GM21737 (cell line): ENCODE measurements around the gene EN1.

Source experiments
- ATAC-seq: cut with Tn5 transposase; IDR thresholded peaks from one replicate; pipeline ENCODE4 v1.9.1; 2021; ENCODE audit warnings: mild to moderate bottlenecking, moderate library complexity; ENCODE audit not compliant: unreplicated experiment

The EN1 gene

DNA sequence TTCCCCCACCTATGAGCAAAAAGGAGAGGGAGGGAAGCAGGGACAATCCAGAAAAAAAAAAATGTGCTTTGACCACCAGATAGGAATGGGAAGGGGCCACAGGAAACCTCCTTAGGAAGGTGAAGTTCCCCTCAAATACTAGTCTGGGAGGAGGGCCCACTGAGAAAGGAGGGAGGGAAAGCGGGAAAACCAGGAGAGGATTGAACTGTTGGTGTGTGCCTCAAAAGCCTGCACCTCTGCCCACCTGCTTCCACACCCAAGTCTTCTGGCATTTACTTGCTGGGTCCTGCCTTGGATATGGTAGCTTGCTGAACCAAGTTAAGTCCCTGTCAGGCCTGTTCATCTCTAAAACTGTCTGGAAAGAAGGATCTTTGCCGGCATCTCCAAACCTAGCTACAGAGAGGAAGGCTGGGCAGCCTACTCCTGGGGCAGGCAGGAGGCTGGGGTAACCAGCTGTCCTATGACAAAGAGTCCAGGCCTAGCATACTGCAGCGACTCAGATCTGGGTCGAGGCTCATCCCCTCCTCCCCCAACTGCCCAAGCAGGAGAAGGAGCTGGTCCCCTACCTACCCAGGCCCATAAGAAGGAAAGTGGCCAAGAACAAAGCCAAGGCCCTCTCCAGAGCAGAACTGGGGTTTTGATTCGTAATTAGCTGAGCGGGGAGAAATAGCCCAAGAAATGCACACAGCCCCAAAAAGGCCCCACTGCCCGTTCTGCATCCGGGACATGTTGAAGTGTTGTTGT is 3.0 kb downstream of the EN1 start:
- ATAC-seq, result no peak

DNA sequence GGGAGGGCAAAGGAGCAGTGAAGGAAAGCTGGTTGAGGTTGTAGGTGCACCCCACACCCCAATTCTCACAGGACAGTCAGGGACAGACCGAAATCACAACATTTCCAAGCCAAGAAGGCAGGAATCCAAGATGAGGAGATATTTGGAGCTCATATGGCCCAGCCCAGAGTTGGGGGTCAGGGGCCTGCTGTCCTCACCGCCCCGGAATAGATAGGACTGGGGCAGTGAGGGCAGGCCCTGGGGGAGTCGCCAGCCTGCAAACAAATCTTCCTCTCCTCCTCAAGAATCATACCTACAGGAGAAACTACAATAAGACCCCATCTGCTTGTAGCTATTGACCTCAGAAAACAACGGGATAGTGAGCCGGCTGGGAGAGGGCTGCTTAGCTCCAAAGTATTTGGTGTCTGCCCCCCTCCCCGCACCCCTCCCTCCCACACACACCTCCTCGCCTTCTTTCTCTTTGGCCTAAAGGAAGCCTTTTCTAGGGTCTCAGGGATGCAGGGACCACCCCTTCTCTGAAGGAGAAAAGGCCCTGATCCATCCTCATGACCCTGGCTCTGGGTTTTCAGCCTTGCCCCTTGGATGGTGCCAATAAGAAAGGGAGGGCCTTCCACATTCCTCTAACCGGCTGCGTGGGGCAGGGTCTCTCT is 3.8 kb downstream of the EN1 start:
- ATAC-seq, result no peak

- ATAC-seq, result no peak
These were observed 4.6 kb downstream of the EN1 start for GRCh38 chr2:118842661-118843482.

GRCh38 chr2:118841828-118842461 is 5.5 kb downstream of the EN1 start:
- ATAC-seq, result no peak

- no peak for ATAC-seq
These were observed 6.0 kb downstream of the EN1 start for GRCh38 chr2:118841450-118841827.

GRCh38 chr2:118838741-118839455 is 8.6 kb downstream of the EN1 start:
- ATAC-seq, result no peak

GRCh38 chr2:118837621-118838020 is 9.8 kb downstream of the EN1 start:
- ATAC-seq, result no peak

- no peak for ATAC-seq
These were observed 10.4 kb downstream of the EN1 start for GRCh38 chr2:118837067-118837466.

- ATAC-seq, result no peak
These were observed 11.0 kb downstream of the EN1 start for GRCh38 chr2:118836411-118836930.

- no peak for ATAC-seq
These were observed 11.6 kb downstream of the EN1 start for GRCh38 chr2:118835746-118836410.

- no peak for ATAC-seq
These were observed 12.3 kb downstream of the EN1 start for GRCh38 chr2:118834901-118835745.

GRCh38 chr2:118834440-118834810 is 13.0 kb downstream of the EN1 start:
- ATAC-seq, result no peak

- no peak for ATAC-seq
These were observed 13.6 kb downstream of the EN1 start for GRCh38 chr2:118833716-118834439.

GRCh38 chr2:118832791-118833715 is 14.4 kb downstream of the EN1 start:
- ATAC-seq, result no peak

- no peak for ATAC-seq
These were observed 15.2 kb downstream of the EN1 start for GRCh38 chr2:118832071-118832790.

GRCh38 chr2:118830881-118831280 is 16.6 kb downstream of the EN1 start:
- ATAC-seq, result no peak

DNA sequence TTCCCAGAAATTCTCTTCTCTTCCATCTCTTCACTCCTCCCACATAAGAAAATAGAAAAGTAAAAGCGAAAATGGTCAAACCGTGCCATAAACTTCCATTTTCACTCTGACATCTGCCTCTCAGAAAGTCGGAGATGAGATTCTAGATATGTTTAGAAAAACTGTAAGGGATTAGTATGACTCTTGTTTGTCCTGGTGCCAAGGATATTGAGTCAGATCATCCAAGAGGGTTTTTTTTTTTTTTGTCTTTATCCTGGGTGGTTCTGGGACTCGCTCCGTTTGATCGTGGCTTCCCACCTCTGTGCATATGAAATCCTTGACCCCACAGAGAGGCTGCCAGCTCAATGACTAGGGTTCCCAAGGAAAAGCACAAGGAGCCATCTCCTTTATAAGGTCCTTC is 17.3 kb downstream of the EN1 start:
- no peak for ATAC-seq
